CD4-positive, alpha-beta T cell treated with Interferon alpha-2 for 1 hour (primary cell): ENCODE results near the gene AGAP1.

Experiments used
- DNase-seq, 2 donors: peaks; one replicate each; pipeline ENCODE4 v3.0.0-alpha.2; 2020 to 2022

The AGAP1 gene

DNA sequence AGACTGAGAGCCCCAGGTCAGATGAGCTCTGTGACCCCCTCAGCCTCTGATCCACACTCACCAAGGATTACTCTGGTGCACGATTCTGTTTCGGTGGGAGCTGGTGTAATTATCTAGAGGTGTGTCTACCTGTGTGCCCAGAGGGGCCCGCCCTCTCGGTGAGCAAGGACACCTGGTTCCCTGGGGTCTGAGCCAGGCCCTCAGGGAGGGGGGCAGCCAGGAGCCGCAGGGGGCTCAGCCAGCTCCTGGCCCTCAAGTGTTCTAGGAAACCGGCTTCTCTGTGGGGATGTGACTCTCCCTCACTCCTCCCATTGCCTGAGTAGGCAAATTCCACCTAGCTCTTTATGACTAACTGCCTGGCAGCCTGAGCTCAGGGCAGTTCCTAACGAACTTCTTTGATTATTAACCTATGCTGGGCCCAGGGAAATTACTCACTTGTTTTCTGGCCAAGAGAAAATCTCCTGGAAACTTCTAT lies 17.4 kb downstream of the AGAP1 start:
- DNase-seq, result no peak

DNA sequence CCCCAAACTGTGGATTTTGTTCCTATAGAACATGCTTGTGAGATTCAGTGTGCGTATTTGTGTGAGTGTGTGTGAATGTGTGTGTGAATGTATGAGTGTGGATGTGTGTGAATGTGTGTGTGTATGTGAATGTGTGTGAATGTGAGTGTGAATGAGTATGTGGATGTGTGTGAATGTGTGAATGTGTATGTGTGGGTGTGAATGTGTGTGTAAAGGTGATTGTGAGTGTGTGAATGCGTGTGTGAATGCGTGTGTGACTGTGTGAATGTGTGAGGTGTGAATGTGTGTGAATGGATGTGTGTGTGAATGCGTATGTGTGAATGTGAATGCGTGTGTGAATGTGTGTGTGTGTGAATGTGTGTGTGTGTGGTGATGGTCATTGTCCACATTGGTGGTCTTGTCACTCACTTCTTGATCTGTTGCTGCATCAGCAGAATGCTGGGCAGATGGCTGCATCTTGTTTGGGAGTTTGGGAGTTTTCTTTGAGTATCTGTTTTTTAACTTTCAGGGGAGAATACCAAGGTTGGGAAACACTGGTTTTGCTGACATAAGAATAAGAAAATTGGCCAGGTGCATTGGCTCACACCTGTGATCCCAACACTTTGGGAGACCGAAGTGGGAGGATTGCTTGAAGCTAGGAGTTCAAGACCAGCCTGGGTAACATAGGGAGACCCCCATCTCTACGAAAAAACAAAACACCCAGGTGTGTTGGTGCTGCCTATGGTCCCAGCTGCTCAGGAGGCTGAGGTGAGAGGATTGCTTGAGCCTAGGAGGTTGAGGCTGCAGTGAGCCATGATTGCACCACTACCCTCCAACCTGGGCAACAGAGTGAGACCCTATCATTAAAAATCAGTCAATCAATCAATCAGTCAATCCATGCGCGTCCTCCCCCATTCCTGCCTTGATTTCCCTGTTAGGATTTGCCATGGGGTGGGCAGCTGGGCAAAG lies 18.2 kb downstream of the AGAP1 start:
- no peak for DNase-seq

DNA sequence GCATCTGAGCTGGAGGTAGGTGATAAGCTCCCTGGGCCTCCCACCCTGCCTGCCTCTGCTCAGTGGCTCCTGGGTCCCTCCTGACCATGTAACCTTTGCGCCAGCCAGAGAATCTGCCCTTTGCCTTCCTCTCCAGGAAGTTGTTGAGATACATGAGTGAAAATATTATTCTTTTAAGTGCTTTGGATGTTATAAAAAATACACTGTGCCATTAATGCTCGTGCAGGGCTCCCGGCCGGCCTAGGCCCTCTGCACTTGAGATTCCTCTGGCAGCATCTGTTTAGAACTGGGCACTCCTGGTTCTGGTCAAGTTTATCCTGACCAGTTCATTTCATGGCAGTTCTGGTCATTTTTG lies 18.8 kb downstream of the AGAP1 start:
- no peak for DNase-seq

DNA sequence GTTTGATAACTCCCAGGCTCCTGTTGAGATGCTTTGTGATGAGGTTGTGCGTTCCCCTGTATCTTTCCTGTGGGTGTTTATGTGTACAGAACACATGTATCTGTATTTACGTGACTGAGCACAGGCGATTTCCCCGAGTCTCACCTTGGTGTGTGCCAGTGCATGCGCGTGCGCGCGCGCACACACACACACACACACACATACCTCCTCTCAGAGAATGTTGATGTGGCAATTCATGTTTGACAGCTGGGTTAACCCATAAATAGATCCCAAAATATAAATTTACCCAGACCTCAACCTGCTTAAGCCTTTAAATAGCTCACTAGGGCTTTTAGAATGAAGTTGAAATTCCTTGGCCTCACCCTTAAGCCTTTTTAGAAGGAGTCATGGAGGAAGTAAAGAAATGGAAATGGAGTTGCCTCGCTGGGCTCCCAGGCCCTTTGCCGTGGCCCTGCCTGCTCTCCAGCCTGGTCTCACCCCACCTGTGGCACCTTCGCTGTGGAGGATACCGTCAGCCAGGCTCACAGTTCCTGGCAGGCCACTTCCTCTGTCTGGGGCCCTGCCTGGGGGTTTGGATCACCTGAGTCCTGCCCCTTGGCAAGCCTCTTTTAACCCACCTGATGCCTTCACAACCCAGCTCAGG lies 20.3 kb downstream of the AGAP1 start:
- no peak for DNase-seq

- no peak for DNase-seq
Measured at GRCh38 chr2:235514627-235515363, 21.0 kb downstream of the AGAP1 start.

GRCh38 chr2:235515364-235515742 lies 21.5 kb downstream of the AGAP1 start:
- DNase-seq, result no peak

- DNase-seq, result no peak
Measured at GRCh38 chr2:235515821-235516220, 22.0 kb downstream of the AGAP1 start.

DNA sequence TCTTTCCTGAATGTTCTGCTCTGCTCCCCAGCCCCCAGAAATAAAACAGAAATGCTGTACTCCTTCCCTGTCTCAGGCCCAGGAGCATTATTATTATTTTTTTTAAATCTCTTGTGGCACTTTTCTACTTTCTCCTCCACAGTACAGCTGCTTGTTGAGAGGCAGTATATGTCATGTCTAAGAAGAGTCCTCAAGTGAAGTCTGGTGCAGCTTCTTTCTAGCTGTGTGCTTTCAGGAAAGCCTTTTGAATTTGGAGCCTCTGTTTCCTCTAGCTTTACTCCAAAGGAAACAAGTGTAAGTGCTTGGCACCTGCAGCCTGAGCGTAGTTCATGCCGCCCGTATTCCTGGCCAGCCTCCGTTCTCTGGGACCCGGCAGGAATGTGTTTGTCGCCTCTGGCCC lies 22.4 kb downstream of the AGAP1 start:
- no peak for DNase-seq

DNA sequence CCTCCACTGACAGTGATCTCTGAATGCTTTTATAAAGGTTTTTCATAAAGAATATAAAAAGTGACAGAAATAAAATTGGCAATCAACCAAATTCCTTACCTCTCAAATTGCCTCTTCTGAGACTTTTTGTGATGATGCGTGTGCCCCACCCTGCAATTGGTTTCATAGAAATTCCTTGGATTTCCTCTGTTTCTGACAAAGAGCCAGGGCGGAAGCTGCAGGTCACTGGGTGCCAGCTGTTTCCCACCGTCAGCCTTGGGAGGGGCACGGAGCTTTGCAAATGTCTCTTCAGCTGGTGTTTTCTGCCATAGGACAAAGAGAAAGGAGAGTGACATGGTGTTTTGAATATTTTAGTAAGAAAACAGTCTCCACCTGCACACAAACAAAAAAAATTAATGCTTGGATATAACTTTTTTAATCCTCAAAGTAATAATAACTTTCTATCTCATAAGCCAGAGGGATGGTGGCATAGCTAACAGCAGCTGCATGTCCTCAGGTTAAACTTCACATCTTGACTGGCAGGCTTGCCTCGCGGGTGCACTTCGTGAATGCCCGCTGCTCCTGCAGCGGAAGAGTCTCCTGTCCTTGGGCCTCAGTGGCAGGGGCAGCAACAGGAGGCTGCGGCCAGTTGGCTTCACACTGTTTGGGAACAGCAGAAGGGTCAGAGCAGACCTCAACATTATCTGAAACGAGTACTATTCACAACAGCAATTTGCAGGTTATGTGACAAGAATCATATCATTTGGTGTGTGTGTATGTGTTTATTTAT lies 24.7 kb downstream of the AGAP1 start:
- DNase-seq, result no peak

DNA sequence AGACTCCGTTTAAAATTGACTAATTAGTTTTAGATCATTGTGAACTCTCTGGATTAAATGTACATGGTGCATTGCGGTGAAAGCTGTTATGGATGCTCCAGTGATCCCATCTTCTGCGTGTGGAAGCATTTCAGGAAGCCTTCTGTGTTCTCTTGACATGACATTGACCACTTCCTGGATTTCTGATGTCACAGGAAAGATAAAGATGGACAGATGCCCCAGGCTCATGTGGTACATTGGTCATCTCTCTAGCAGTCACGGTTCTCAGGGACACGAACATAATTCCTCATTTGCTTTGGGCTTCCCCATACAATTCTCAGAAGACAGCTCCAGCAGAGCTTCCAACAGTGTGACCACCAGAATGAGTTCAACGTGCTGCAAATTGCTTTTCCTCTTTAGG lies 26.9 kb downstream of the AGAP1 start:
- no peak for DNase-seq

- DNase-seq, result no peak
Measured at GRCh38 chr2:235521844-235522243, 28.0 kb downstream of the AGAP1 start.

DNA sequence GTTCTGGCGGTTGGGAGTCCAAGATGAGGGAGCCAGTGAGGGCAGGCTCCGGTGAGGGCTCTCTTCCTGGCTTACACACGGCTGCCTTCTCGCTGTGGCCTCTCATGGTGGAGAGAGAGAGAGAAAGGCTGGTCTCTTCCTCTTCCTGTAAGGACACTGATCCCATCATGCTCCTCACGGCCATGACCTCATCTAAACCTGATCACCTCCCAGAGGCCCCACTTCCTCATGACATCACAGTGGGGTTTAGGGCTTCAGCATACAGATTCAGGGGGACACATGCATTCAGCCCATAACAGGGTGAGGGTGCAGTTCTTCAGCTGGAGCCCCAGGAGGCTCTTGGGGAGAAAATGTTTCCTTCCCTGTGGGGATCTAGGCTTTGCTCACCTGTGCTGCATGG lies 29.2 kb downstream of the AGAP1 start:
- DNase-seq, result no peak

DNA sequence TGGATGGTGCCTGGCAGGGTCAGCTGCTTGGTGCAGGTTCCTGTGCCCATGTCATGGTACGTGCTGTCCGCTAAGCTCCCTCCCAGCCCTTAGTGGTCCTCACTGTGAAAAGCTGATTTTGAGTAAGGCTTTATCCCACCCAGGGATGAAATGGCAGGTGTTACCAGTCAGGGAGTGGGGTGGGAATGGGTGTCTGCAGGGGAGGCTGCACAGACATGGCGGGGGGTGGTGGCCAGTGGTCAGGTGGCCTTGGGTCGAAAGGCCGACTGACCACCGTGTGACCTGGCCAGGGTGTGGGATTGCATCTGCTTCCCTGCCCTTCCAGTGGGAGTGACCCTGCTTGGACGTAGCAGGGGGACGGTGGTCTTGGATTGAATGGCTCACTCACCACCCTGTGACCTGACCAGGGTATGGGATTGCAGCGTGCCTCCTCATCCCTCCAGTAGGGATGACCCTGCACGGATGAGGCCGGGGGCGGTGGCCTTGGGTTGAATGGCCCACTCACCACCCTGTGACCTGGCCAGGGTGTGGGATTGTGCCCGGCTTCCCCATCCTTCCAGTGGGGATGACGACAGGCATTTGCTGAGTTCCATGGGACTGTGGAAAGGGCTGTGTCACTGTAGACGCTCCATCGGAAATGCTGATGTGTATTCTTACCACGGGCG lies 29.8 kb downstream of the AGAP1 start:
- DNase-seq, result no peak

DNA sequence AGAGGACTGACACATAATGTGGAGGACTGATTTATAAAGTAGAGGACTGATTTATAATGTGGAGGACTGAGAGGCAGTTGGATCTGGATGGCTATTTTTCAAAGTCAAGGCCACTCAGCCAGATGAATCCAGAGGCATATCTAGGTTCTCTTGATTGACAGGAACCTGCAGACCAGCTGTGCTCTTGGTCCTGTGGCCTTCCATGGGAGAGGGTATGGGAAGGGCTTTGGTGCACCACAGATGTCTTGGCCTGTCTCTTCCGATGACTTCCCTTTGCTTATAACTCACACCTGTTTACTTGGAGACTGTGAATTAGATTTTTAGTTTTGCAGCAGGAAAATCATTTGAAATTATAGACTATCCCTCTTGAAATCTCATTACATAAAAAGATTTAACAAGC lies 32.3 kb downstream of the AGAP1 start:
- no peak for DNase-seq

DNA sequence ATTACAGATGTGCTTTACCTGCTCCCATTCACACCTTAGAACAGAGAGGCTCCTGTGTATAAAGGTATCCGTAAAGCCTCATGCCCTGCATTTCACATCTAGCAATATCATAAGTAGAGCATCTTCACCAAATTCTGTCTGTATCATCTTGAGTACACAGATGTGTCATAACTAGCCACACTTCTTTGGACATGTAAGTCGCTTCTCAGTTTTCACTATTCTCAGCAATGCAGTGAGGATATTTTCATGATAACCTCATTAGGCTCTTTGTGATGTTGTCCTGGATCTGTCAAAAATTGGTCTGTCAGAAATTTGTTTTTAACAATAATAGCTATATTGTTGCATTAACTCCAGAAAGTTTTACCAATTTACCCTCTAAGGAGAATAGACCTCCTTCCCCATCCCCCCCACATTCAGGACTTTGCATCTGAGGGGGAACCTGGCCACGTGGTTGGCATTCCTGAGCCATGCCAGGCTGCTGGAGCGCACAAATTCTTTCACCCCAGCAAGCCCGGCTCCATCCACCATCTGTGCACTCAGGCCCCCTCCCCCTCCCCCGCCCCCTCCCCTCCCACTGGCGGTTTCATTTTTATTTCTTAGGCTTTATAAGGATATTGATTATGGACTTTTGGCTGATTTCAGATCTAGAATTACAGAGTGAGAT lies 34.1 kb downstream of the AGAP1 start:
- DNase-seq, result no peak

DNA sequence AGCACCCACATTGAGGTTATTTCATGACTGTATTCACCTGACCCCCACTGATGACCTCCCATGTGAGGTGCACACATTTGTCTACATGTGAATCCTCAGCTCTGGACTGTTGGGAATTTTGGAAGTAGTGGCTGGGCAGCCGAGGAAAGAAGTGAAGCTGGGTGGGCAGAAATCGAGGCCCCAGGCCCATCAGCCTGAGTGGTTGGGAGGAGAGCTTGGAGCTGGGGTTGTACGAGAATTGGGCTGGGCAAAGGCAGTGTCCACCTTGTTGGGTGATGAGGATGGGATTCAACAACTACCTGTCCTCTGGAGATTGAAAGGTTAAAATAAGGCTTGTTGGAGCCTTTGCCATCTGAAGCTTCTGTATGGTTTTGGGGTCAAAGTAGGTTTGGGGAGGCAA lies 35.8 kb downstream of the AGAP1 start:
- DNase-seq, result no peak

GRCh38 chr2:235530735-235531134 lies 36.9 kb downstream of the AGAP1 start:
- DNase-seq, result no peak

DNA sequence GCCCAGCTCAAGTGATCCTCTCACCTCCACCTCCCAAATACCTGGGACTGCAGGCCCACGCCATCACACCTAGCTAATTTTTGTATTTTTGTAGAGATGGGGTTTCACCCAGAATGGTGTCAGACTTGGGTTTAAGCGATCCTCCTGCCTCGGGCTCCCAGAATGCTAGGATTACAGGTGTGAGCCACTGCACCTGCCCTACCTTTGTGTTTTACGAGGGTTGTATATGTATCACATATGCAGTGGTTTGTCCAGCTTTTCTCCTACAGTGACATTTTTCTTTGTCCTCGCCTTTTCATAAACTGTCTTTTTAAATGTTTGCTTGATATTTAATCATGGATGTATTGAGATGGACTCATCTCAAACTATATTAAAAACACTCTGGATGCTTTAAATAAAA lies 38.5 kb downstream of the AGAP1 start:
- DNase-seq, result no peak

DNA sequence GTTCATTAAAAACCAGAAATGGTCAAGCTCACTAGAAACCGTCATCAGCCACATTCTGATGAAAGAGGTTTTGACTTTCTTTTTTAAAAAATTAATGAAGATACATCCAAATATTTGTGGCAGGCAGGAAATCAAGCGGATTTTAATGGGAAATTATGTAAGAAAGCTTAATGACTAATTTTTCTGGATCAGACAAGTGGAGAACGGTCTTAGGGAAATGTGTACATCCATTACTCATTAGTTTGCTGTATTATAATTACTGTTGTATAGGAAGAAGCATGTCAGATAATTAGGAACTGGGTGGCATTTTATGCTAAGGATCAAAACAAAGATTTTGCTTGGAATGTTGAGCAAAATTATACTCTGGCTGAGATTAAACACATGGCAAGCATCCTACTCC lies 39.4 kb downstream of the AGAP1 start:
- DNase-seq, result no peak

GRCh38 chr2:235533616-235534385 lies 40.0 kb downstream of the AGAP1 start:
- DNase-seq, result no peak
